ENCODE data around the gene SPACA4. TPM values are rescaled to one million over a fixed set of nuclear protein-coding genes. Genes with fewer than 3 reads are reported as not detected.

Gene SPACA4
- polyA plus RNA-seq, 2 of the 4 experiments (the other 2 are of a cell fraction): 0.08 to 0.12 TPM

DNA sequence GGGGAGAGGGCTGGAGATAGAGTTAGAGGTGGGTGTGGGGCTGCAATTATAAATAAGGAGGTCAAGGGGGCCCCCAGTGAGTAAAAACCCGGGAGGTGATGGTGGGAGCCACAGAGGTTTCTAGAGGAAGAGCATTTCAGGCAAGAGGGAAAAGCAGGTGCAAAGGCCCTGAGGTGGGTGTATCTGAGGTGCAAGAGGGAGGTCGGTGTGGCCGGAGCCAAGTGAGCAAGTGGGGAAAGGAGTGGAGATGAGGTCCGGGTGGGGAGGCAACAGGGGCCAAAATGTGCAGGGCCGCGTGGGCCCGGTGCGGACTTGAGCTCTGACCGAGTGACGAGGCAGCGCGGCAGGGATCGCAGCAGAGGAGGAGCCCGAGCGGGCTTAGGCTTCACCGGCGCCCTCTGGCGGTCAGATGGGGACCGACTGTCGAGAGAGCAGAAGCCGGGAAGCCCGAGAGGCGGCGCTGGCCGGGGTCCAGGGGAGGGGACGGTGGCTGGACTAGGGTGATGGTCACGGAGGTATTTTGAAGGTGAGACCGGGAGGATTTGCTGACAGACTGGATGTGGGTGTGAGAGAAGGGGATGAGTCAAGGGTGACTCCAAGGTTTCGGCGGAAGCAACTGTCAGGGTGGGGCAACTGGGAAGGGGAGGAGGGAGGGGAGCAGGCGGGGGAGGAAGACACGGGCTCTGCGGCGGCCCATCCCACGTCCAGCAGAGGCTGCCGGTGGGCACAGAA is 17.7 kb upstream of the SPACA4 start (continued):
- TF ChIP-seq, protein P1, sequence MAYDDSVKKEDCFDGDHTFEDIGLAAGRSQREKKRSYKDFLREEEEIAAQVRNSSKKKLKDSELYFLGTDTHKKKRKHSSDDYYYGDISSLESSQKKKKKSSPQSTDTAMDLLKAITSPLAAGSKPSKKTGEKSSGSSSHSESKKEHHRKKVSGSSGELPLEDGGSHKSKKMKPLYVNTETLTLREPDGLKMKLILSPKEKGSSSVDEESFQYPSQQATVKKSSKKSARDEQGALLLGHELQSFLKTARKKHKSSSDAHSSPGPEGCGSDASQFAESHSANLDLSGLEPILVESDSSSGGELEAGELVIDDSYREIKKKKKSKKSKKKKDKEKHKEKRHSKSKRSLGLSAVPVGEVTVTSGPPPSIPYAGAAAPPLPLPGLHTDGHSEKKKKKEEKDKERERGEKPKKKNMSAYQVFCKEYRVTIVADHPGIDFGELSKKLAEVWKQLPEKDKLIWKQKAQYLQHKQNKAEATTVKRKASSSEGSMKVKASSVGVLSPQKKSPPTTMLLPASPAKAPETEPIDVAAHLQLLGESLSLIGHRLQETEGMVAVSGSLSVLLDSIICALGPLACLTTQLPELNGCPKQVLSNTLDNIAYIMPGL (CRISPR knock-in tag; IDR thresholded peaks at IDR 0.05; ENCODE audit: borderline replicate concordance): 0 out of 2 replicates have a peak, but pooled peaks have one; percentile 65
- no peak for TF ChIP-seq NFE2L2 (conservative IDR thresholded peaks at IDR 0.05; ENCODE audit: low read length)
- peak; percentile 18; the same call in 1 of the 2 replicates for TF ChIP-seq PHF8 (IDR thresholded peaks at IDR 0.05; ENCODE audit: borderline replicate concordance, low read depth)
- TF ChIP-seq RARB (CRISPR knock-in tag; IDR thresholded peaks at IDR 0.05): no peak
- TF ChIP-seq HOXB13 (CRISPR knock-in tag; IDR thresholded peaks at IDR 0.05; ENCODE audit: low read depth): no peak
- TF ChIP-seq FOSB (CRISPR knock-in tag; IDR thresholded peaks at IDR 0.05): peak; percentile 88; the same call in 1 of the 2 replicates
- TF ChIP-seq HOXA7 (CRISPR knock-in tag; IDR thresholded peaks at IDR 0.05): 0 out of 2 replicates have a peak, but pooled peaks have one; percentile 60
- no peak for TF ChIP-seq TFCP2L1 (CRISPR knock-in tag; IDR thresholded peaks at IDR 0.05)
- TF ChIP-seq, protein P2, sequence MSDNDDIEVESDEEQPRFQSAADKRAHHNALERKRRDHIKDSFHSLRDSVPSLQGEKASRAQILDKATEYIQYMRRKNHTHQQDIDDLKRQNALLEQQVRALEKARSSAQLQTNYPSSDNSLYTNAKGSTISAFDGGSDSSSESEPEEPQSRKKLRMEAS (IDR thresholded peaks at IDR 0.05): peak; percentile 91
- TF ChIP-seq FOSL2 (IDR thresholded peaks at IDR 0.05): no peak
- peak; percentile 66 for TF ChIP-seq FOSL2 (CRISPR knock-in tag; IDR thresholded peaks at IDR 0.05)
- TF ChIP-seq SMC3 (IDR thresholded peaks at IDR 0.05): peak; percentile 97
- TF ChIP-seq, protein P3, sequence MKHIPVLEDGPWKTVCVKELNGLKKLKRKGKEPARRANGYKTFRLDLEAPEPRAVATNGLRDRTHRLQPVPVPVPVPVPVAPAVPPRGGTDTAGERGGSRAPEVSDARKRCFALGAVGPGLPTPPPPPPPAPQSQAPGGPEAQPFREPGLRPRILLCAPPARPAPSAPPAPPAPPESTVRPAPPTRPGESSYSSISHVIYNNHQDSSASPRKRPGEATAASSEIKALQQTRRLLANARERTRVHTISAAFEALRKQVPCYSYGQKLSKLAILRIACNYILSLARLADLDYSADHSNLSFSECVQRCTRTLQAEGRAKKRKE (CRISPR knock-in tag; IDR thresholded peaks at IDR 0.05; ENCODE audit: low read depth): peak; percentile 14; the same call in 1 of the 2 replicates
- peak; percentile 78 to 87 for TF ChIP-seq RAD21 (conservative IDR thresholded peaks at IDR 0.05 in 1 of 2, IDR thresholded peaks at IDR 0.05 in 1 of 2)
- peak; percentile 42 for TF ChIP-seq MAFK (IDR thresholded peaks at IDR 0.05; ENCODE audit: partially characterized antibody)
- no peak for TF ChIP-seq NPAS2 (CRISPR knock-in tag; IDR thresholded peaks at IDR 0.05; ENCODE audit: borderline replicate concordance)
- TF ChIP-seq CEBPB (IDR thresholded peaks at IDR 0.05): peak in 1 of 2 experiments; percentile 52; a peak in 1 of 4 replicates
- TF ChIP-seq, protein P4, sequence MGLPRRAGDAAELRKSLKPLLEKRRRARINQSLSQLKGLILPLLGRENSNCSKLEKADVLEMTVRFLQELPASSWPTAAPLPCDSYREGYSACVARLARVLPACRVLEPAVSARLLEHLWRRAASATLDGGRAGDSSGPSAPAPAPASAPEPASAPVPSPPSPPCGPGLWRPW (IDR thresholded peaks at IDR 0.05): no peak
- no peak for TF ChIP-seq POLR2A (IDR thresholded peaks at IDR 0.05; ENCODE audit: low read length)
- peak; percentile 30 to 32; a peak in 1 of 5 replicates for TF ChIP-seq JUN (IDR thresholded peaks at IDR 0.05)
- TF ChIP-seq HOXB5 (CRISPR knock-in tag; IDR thresholded peaks at IDR 0.05): peak; percentile 78
- TF ChIP-seq RCOR1 (IDR thresholded peaks at IDR 0.05; ENCODE audit: low read depth, low read length): peak; percentile 98

DNA sequence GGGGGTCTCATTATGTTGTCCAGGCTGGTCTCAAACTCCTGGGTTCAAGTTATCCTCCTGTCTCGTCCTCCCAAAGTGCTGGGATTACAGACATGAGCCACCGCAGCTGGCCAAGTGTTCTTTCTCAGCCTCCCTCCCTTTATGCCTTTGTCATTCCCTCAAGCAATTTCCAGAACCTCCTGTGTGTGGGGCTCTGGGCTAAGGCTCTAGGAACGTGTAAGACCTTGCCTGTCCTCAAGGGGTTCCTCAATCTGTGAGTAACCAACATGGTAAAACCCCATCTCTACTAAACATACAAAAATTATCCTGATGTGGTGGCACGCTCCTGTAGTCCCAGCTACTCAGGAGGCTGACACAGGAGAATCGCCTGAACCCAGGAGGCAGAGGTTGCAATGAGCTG is 15.5 kb upstream of the SPACA4 start:
- ATAC-seq: peak; percentile 42 to 49; a peak in 3 of 6 replicates
- no peak for TF ChIP-seq SMC3 (IDR thresholded peaks at IDR 0.05)
- TF ChIP-seq RAD21 (conservative IDR thresholded peaks at IDR 0.05 in 1 of 2, IDR thresholded peaks at IDR 0.05 in 1 of 2): peak in 1 of 2 experiments; percentile 20; a peak in 1 of 5 replicates
- no peak for TF ChIP-seq NFE2L2 (conservative IDR thresholded peaks at IDR 0.05; ENCODE audit: low read length)
- no peak for TF ChIP-seq HEYL (CRISPR knock-in tag; IDR thresholded peaks at IDR 0.05)
- TF ChIP-seq KDM5A (IDR thresholded peaks at IDR 0.05): no peak
- TF ChIP-seq HOXA7 (CRISPR knock-in tag; IDR thresholded peaks at IDR 0.05): no peak
- H3K4me1 ChIP-seq: peaks cover 6% of the 10 kb centered on the region
- no peaks in the 10 kb centered on the region for H3K9me3 ChIP-seq
- H3K27ac ChIP-seq: peak overlapping the region in 1 of 2 experiments; percentile 1; a peak in 1 of 6 replicates
- no peak overlapping the region for H3K4me3 ChIP-seq
- peak in 1 of 2 experiments; percentile 68 for DNase-seq (ENCODE audit: low read depth in 1 of 2, low spot score in 1 of 2)
- ChIA-PET CTCF (interaction anchor here (0.6 to 21.8 kb wide), 10 partner anchors 18 to 854 kb away, joined by 3 to 618 read pairs (median 84); partner anchors contain the start of genes FAM83E, GRWD1 and SPACA4), POLR2A (no interaction called here)
- no peak overlapping the region for H3K4me2 ChIP-seq
- no peak for FAIRE-seq
- 77% methylated on average over 5 of the region's 5 CpGs for whole genome bisulfite sequencing (ENCODE audit: missing lambda C conversion rate)

All from A549 (cell line).